Activated B cell treated with CpG ODN at 0.5 μM for 24 hours (primary cell): ENCODE results near the gene ATMIN. TPM values are rescaled to one million over a fixed set of nuclear protein-coding genes. Genes with fewer than 3 reads are reported as not detected.

ENCODE experiments used
- ATAC-seq: fragments of 200-7000 bp; cut with Tn5 transposase; one replicate; pipeline ENCODE4 v1.10.0; 2021; ENCODE audit warnings: low read depth, mild to moderate bottlenecking, moderate library complexity
- CTCF ChIA-PET: fragments of 350-600 bp; sonication (Branson Sonifier 250); formaldehyde crosslinking; loops from one replicate; lab custom pipeline; 2021; ENCODE audit warnings: antibody characterized with exemption; lab: Charles Lee
- POLR2A ChIA-PET: fragments of 350-600 bp; sonication (Branson Sonifier 250); formaldehyde crosslinking; loops from one replicate; lab custom pipeline; 2021; ENCODE audit warnings: antibody characterized with exemption; lab: Charles Lee
- DNase-seq: peaks from one replicate; pipeline ENCODE4 v3.0.0; 2022
- H3K27ac Mint-ChIP-seq: one replicate; pipeline ENCODE4 v1.8.0; 2020; ENCODE audit warnings: mixed read lengths
- H3K27me3 Mint-ChIP-seq: one replicate; pipeline ENCODE4 v1.8.0; 2021; ENCODE audit warnings: mixed read lengths
- H3K36me3 Mint-ChIP-seq: one replicate; pipeline ENCODE4 v1.8.0; 2021; ENCODE audit warnings: low read depth, mixed read lengths
- H3K4me1 Mint-ChIP-seq: one replicate; pipeline ENCODE4 v1.8.0; 2021; ENCODE audit warnings: mixed read lengths
- H3K4me3 Mint-ChIP-seq: one replicate; pipeline ENCODE4 v1.8.0; 2020; ENCODE audit warnings: mild to moderate bottlenecking, mixed read lengths
- H3K9me3 Mint-ChIP-seq: one replicate; pipeline ENCODE4 v1.8.0; 2020; ENCODE audit warnings: mixed read lengths
- CTCF ChIP-seq: fragments of 200-600 bp; IDR thresholded peaks from one replicate; pipeline ENCODE4 v1.8.0; 2022; ENCODE audit warnings: antibody characterized with exemption, mild to moderate bottlenecking
- intact Hi-C: fragments of 100-400 bp; cut with micrococcal nuclease; formaldehyde crosslinking; loops from one replicate; pipeline ENCODE4 v1.15.1; 2024
- total RNA-seq: library from RNA; stranded (reverse); gene quantifications from 2 replicates; pipeline ENCODE4 v1.2.3, GENCODE V29; 2022

Gene ATMIN
- total RNA-seq, 1 donor from 2014 or later: 31.0 TPM

- CTCF ChIA-PET: no interaction called here
- no peak for TF ChIP-seq CTCF
- no peaks in the 10 kb centered on the region for H3K9me3 Mint-ChIP-seq
- H3K4me3 Mint-ChIP-seq: no peak overlapping the region
- no peaks in the 10 kb centered on the region for H3K4me1 Mint-ChIP-seq
- intact Hi-C loops: no loop called here
- DNase-seq: no peak
- POLR2A ChIA-PET: no interaction called here
- no peaks in the 10 kb centered on the region for H3K36me3 Mint-ChIP-seq
- ATAC-seq: no peak
- no peak overlapping the region for H3K27ac Mint-ChIP-seq
- no peaks in the 10 kb centered on the region for H3K27me3 Mint-ChIP-seq
Observed at GRCh38 chr16:81060576-81061306, 25.1 kb downstream of the ATMIN start.

DNA sequence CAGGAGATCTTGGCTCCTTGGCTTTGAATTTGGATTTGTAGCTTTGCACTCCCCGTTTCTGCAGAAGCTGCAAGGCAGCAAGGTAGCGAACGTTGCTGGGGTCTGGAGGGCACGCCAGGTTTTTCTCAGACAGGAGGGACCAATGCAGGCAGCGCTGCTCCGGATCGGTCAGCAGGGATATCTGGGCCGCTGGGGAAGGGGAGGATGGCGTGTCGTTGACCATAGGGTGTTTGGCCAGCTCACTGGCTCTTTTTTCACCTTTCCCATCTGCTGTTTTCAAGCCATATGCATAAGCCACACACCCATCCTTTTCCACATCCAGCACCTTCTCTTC, 25.6 kb downstream of the ATMIN start:
- ChIA-PET CTCF (no interaction called here), POLR2A (no interaction called here)
- H3K4me3 Mint-ChIP-seq: no peak overlapping the region
- intact Hi-C loops: no loop called here
- H3K9me3 Mint-ChIP-seq: no peaks in the 10 kb centered on the region
- ATAC-seq (no peak), DNase-seq (no peak)
- no peak overlapping the region for H3K27ac Mint-ChIP-seq
- no peak for TF ChIP-seq CTCF
- no peaks in the 10 kb centered on the region for H3K4me1 Mint-ChIP-seq
- no peaks in the 10 kb centered on the region for H3K36me3 Mint-ChIP-seq
- H3K27me3 Mint-ChIP-seq: no peaks in the 10 kb centered on the region

GRCh38 chr16:81061871-81062608, 26.4 kb downstream of the ATMIN start:
- intact Hi-C loops: no loop called here
- no peaks in the 10 kb centered on the region for H3K36me3 Mint-ChIP-seq
- ATAC-seq (no peak), DNase-seq (no peak)
- no peaks in the 10 kb centered on the region for H3K4me1 Mint-ChIP-seq
- no peak overlapping the region for H3K4me3 Mint-ChIP-seq
- CTCF ChIA-PET: no interaction called here
- no peaks in the 10 kb centered on the region for H3K27me3 Mint-ChIP-seq
- no peaks in the 10 kb centered on the region for H3K9me3 Mint-ChIP-seq
- no peak overlapping the region for H3K27ac Mint-ChIP-seq
- TF ChIP-seq CTCF: no peak
- POLR2A ChIA-PET: no interaction called here

- no peak for TF ChIP-seq CTCF
- Mint-ChIP-seq H3K27me3 (peaks cover 3% of the 10 kb centered on the region), H3K4me1 (no peaks in the 10 kb centered on the region), H3K36me3 (no peaks in the 10 kb centered on the region), H3K9me3 (no peaks in the 10 kb centered on the region), H3K27ac (no peak overlapping the region), H3K4me3 (no peak overlapping the region)
- DNase-seq: no peak
- intact Hi-C loops: no loop called here
- POLR2A ChIA-PET: no interaction called here
- ATAC-seq: no peak
- CTCF ChIA-PET: no interaction called here
Observed at GRCh38 chr16:81066681-81067080, 31.0 kb downstream of the ATMIN start.

GRCh38 chr16:81067166-81067565, 31.5 kb downstream of the ATMIN start:
- H3K27me3 Mint-ChIP-seq: peaks cover 3% of the 10 kb centered on the region
- no peak overlapping the region for H3K4me3 Mint-ChIP-seq
- ATAC-seq: no peak
- intact Hi-C loops: no loop called here
- no peaks in the 10 kb centered on the region for H3K36me3 Mint-ChIP-seq
- TF ChIP-seq CTCF: no peak
- H3K27ac Mint-ChIP-seq: no peak overlapping the region
- no peaks in the 10 kb centered on the region for H3K4me1 Mint-ChIP-seq
- POLR2A ChIA-PET: no interaction called here
- CTCF ChIA-PET: no interaction called here
- no peaks in the 10 kb centered on the region for H3K9me3 Mint-ChIP-seq
- DNase-seq: no peak
